DND-41 (cell line): ENCODE measurements around the gene SLC6A1.

ENCODE experiments used
- EZH2 ChIP-seq: IDR thresholded peaks from 3 replicates; pipeline ENCODE4 v1.6.1; 2012; ENCODE audit warnings: borderline replicate concordance, low read depth, mild to moderate bottlenecking, moderate library complexity, low read length, inconsistent platforms; ENCODE audit not compliant: severe bottlenecking
- TF ChIP-seq, protein P1 (sequence below): IDR thresholded peaks from 2 replicates; pipeline ENCODE4 v1.5.1; 2012; ENCODE audit warnings: borderline replicate concordance, low read length, moderate library complexity, mild to moderate bottlenecking; ENCODE audit not compliant: poor library complexity, severe bottlenecking; ENCODE audit errors: extremely low read depth

DNA sequence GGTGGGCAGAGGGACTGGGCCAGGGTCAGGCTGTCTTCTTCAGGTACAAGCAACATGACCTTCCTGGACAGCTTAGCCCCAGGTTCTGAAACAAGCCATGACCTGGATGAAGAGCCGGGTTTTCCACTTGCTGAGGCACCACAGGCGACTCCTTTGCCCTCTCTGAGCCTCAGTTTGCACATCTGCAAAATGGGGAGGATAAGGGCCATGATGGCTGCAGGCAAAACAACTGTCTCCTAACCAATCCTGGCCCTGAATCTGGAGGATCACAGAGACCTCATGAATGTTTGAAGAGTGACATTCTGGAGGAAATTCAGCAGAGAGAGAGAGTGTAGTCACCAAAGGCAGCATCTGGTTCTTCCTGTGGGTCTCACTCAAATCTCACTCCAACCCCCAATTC lies 8.0 kb downstream of the SLC6A1 start:
- TF ChIP-seq, protein P1, sequence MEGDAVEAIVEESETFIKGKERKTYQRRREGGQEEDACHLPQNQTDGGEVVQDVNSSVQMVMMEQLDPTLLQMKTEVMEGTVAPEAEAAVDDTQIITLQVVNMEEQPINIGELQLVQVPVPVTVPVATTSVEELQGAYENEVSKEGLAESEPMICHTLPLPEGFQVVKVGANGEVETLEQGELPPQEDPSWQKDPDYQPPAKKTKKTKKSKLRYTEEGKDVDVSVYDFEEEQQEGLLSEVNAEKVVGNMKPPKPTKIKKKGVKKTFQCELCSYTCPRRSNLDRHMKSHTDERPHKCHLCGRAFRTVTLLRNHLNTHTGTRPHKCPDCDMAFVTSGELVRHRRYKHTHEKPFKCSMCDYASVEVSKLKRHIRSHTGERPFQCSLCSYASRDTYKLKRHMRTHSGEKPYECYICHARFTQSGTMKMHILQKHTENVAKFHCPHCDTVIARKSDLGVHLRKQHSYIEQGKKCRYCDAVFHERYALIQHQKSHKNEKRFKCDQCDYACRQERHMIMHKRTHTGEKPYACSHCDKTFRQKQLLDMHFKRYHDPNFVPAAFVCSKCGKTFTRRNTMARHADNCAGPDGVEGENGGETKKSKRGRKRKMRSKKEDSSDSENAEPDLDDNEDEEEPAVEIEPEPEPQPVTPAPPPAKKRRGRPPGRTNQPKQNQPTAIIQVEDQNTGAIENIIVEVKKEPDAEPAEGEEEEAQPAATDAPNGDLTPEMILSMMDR: no peak
- no peak for TF ChIP-seq EZH2
